Esophagus (tissue), 2 donors: ENCODE results near the gene STK10. TPM values are rescaled to one million over a fixed set of nuclear protein-coding genes. Genes with fewer than 3 reads are reported as not detected.

Source experiments
- H3K27ac ChIP-seq, 2 donors: one replicate each; pipeline ENCODE4 v1.5.1; 2013; ENCODE audit warnings: low read depth in 2 of 2, mild to moderate bottlenecking in 2 of 2, inconsistent platforms in 1 of 2, low read length in 1 of 2, moderate library complexity in 1 of 2
- H3K27me3 ChIP-seq, 2 donors: one replicate each; pipeline ENCODE4 v1.6.1; 2013; ENCODE audit warnings: low read length in 2 of 2, control low read depth in 1 of 2, mild to moderate bottlenecking in 1 of 2; ENCODE audit not compliant: insufficient read depth in 2 of 2, control insufficient read depth in 1 of 2
- H3K36me3 ChIP-seq, 2 donors: one replicate each; pipeline ENCODE4 v1.6.1; 2013; ENCODE audit warnings: low read length in 1 of 2; ENCODE audit not compliant: control insufficient read depth in 2 of 2, insufficient read depth in 2 of 2
- H3K4me1 ChIP-seq, 2 donors: one replicate each; pipeline ENCODE4 v1.6.1; 2013; ENCODE audit warnings: low read length in 1 of 2; ENCODE audit not compliant: control insufficient read depth in 2 of 2, insufficient read depth in 2 of 2
- H3K4me3 ChIP-seq, 2 donors: one replicate each; pipeline ENCODE4 v1.5.1; 2013; ENCODE audit warnings: low read length in 2 of 2, mild to moderate bottlenecking in 2 of 2, low read depth in 1 of 2, moderate library complexity in 1 of 2
- H3K9me3 ChIP-seq, 2 donors: one replicate each; pipeline ENCODE4 v1.6.1; 2013; ENCODE audit warnings: mild to moderate bottlenecking in 2 of 2, low read depth in 1 of 2, low read length in 1 of 2, moderate library complexity in 1 of 2; ENCODE audit not compliant: control insufficient read depth in 2 of 2, insufficient read depth in 1 of 2
- WGBS, 2 donors: extraction: QIAGEN DNeasy Blood & Tissue Kit; methylation state at CpG; one replicate each; pipeline ENCODE4 v1.1.7; 2013; 5-methylcytosine and 5-hydroxymethylcytosine counted together
- polyA plus RNA-seq, 2 donors: library from polyadenylated mRNA; stranded (reverse); fragments of 200-250 nt; gene quantifications; one replicate each; pipeline ENCODE4 v1.2.3, GENCODE V29; 2013
- donor health status: healthy with polysubstance abuse.
- donor health status: Bipolar disorder and iron deficiency.

Gene STK10
- polyA plus RNA-seq = 1 to 10 TPM; 3.9 to 7.7 TPM

GRCh38 chr5:172188033-172188892 lies at the start of gene STK10:
Gene STK10 (minus strand): TSS chr5:172188224. CDS start chr5:172188042, 182 bp downstream.
- Histone ChIP-seq H3K4me3 (peak within 1 kb of the TSS; percentile 58 to 92), H3K9me3 (no peaks in the 10 kb centered on the region), H3K27me3 (no peaks in the 10 kb centered on the region), H3K36me3 (no peaks in the 10 kb centered on the region), H3K27ac (peak within 1 kb of the TSS; percentile 82 to 93), H3K4me1 (peaks cover 3 to 6% of the 10 kb centered on the region in 2 donors)
- WGBS, 2 donors = 0% methylated on average over 64 to 102 of the region's 102 CpGs

- Histone ChIP-seq H3K27ac (no peak overlapping the region), H3K36me3 (peaks cover 0 to 2% of the 10 kb centered on the region in 2 donors), H3K4me1 (no peaks in the 10 kb centered on the region), H3K27me3 (no peaks in the 10 kb centered on the region), H3K4me3 (no peak overlapping the region), H3K9me3 (no peaks in the 10 kb centered on the region)
- 71 to 82% methylated on average over 3 of the region's 3 CpGs for WGBS, 2 donors
Measured at GRCh38 chr5:172235827-172236736, 48.1 kb upstream of the STK10 start.

- Histone ChIP-seq H3K9me3 (no peaks in the 10 kb centered on the region), H3K36me3 (peaks cover 0 to 2% of the 10 kb centered on the region in 2 donors), H3K4me1 (no peaks in the 10 kb centered on the region), H3K27ac (no peak overlapping the region), H3K27me3 (no peaks in the 10 kb centered on the region), H3K4me3 (no peak overlapping the region)
- WGBS, 2 donors = 50% methylated on average over 4 of the region's 4 CpGs
Measured at GRCh38 chr5:172235132-172235780, 47.2 kb upstream of the STK10 start.

GRCh38 chr5:172234031-172234430 lies 46.0 kb upstream of the STK10 start:
- Histone ChIP-seq H3K36me3 (peaks cover 0 to 2% of the 10 kb centered on the region in 2 donors), H3K27ac (no peak overlapping the region), H3K4me3 (no peak overlapping the region), H3K27me3 (no peaks in the 10 kb centered on the region), H3K4me1 (no peaks in the 10 kb centered on the region), H3K9me3 (no peaks in the 10 kb centered on the region)
- 96 to 98% methylated on average over 4 of the region's 4 CpGs for WGBS, 2 donors

- Histone ChIP-seq H3K9me3 (no peaks in the 10 kb centered on the region), H3K27me3 (no peaks in the 10 kb centered on the region), H3K4me1 (no peaks in the 10 kb centered on the region), H3K27ac (no peak overlapping the region), H3K4me3 (no peak overlapping the region), H3K36me3 (peaks cover 0 to 2% of the 10 kb centered on the region in 2 donors)
- 78 to 96% methylated on average over 1 of the region's 1 CpG for WGBS, 2 donors
Measured at GRCh38 chr5:172229904-172230303, 41.9 kb upstream of the STK10 start.

GRCh38 chr5:172224996-172225395 lies 37.0 kb upstream of the STK10 start:
- H3K4me3 ChIP-seq = no peak overlapping the region
- H3K27ac ChIP-seq = no peak overlapping the region
- no peaks in the 10 kb centered on the region for H3K27me3 ChIP-seq
- no peaks in the 10 kb centered on the region for H3K36me3 ChIP-seq
- H3K4me1 ChIP-seq = no peaks in the 10 kb centered on the region
- WGBS, 2 donors = 67 to 89% methylated on average over 1 of the region's 1 CpG
- H3K9me3 ChIP-seq = no peaks in the 10 kb centered on the region

- WGBS, 2 donors = 82% methylated on average over 10 of the region's 10 CpGs
Measured at GRCh38 chr5:172223901-172224873, 36.2 kb upstream of the STK10 start.

GRCh38 chr5:172219296-172219695 lies 31.3 kb upstream of the STK10 start:
- Histone ChIP-seq H3K36me3 (peaks cover 0 to 2% of the 10 kb centered on the region in 2 donors), H3K4me1 (no peaks in the 10 kb centered on the region)

More at GRCh38 chr5:172223901-172224873, 36.2 kb upstream of the STK10 start:
- Histone ChIP-seq H3K27ac (no peak overlapping the region), H3K9me3 (no peaks in the 10 kb centered on the region), H3K4me3 (no peak overlapping the region), H3K27me3 (no peaks in the 10 kb centered on the region), H3K36me3 (no peaks in the 10 kb centered on the region), H3K4me1 (no peaks in the 10 kb centered on the region)

More at GRCh38 chr5:172219296-172219695, 31.3 kb upstream of the STK10 start:
- Histone ChIP-seq H3K9me3 (no peaks in the 10 kb centered on the region), H3K27ac (no peak overlapping the region), H3K27me3 (no peaks in the 10 kb centered on the region), H3K4me3 (no peak overlapping the region)
- WGBS, 2 donors = 81 to 92% methylated on average over 2 of the region's 2 CpGs
